ENCODE measurements around the gene SLC12A3.

SLC12A3 gene

DNA sequence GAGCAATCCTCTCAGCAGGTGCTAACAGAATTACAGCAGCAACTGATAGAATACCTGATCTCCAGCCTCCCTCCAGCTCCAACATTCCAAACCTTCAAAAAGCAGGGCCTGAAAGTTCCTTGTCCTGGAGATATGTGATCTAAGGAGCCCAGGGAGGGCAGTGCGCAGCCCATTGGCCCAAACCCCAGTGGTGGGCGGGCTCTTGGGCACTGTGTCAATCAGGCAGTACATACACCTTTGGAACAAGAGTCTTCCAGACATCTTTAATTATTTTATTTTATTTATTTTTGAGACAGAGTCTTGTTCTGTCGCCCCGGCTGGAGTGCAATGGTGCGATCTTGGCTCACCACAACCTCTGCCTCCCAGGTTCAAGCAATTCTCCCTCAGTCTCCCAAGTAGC is 24.2 kb downstream of the SLC12A3 start:
- no peak for DNase-seq (ENCODE audit: low read depth in 2 of 2)

DNA sequence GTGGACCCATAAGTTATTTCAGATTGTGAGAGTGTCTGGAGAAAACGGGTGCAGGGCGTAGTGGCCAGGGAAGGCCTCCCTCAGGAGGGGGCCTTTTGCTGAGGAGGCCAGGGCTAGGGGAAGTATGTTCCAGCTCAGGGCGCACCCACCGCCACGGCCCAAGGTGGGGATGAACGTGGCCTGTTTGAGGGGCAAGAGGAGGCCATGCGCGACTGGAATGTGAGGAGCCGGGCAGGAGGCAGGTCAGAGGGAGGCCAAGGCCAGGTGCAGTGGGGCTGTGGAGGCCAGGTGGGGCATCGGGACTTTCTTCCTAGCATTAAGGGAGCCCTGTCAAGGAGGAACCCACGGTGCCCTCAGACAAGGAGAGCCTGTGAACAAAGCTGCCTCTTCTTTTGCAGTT is 26.7 kb downstream of the SLC12A3 start:
- no peak for DNase-seq (ENCODE audit: low read depth in 2 of 2)

DNA sequence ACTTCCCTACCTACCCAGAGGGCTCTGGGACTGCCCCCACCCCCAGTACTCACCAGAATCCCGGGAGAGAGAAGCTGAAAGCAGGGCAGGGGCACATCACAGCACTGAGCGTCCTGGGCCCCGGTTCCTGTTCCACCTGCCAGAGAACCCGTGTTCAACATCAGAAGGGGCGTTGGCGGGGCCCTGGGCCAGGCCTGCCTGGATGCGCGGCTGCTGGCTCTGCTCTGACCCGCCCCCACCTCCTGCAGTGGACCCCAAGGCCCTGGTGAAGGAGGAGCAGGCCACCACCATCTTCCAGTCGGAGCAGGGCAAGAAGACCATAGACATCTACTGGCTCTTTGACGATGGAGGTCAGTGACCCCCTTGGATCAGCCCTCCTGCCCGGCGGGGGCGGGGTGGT is 27.7 kb downstream of the SLC12A3 start:
- DNase-seq (ENCODE audit: low read depth in 2 of 2): no peak

DNA sequence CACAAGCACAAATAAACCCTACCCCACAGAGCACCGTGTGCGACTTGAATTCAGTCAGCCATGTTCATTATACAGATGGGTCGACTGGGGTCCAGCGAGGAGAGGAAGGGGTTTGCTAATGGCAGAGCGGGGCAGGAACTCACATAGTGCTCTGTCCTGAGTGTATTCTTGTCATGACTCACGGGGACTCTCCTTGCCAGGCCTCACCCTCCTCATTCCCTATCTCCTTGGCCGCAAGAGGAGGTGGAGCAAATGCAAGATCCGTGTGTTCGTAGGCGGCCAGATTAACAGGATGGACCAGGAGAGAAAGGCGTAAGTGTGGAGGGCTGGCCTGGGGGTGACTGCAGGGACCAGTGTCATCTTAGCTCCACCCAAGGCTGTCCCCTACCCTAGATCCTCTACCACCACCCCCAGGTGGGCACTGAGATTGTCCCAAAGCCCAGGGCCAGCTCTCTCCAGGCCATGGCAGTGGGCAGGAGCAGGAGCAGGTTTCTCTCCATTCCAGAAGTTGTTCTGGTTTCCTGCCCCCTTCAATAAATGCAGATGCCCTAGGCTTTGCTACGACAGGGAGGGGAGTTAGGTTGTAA is 29.4 kb downstream of the SLC12A3 start:
- no peak for DNase-seq (ENCODE audit: low read depth in 2 of 2)

DNA sequence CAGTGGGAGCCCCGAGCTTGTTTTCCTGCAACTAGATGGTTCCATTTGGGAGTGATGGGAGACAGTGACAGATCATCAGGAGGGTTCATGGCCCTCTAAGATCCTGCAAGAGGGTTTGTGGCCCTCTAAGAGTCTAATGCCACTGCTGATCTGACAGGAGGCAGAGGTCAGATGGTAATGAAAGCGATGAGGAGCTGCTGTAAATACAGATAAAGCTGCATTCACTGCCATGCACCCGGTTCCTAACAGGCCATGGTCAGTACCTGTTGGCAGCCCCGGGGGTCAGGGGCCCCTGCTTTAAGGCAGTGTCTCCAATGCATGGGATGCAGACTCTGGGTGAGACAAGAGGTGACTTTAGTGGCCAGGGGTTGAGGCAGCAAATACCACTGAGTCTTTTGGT is 30.8 kb downstream of the SLC12A3 start:
- no peak for DNase-seq (ENCODE audit: low read depth in 2 of 2)

DNA sequence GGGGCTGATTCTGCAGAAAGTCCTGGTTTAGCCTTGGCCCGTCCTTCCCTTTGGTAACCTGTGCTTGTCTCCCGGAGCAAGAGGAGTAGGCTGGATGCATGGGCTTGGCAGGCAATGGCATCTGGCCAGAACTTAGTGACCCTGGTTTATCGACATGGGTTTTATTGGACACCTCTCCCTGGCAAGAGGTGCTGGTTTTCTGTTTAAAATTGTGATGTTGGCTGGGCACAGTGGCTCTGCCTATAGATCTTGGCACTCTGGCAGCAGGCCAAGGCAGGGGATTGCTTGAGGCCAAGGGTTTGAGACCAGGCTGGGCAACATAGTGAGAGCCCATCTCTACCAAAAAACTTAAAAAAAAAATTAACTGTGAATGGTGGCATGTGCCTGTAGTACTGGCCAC is 31.2 kb downstream of the SLC12A3 start:
- DNase-seq (ENCODE audit: low read depth in 2 of 2): no peak

DNA sequence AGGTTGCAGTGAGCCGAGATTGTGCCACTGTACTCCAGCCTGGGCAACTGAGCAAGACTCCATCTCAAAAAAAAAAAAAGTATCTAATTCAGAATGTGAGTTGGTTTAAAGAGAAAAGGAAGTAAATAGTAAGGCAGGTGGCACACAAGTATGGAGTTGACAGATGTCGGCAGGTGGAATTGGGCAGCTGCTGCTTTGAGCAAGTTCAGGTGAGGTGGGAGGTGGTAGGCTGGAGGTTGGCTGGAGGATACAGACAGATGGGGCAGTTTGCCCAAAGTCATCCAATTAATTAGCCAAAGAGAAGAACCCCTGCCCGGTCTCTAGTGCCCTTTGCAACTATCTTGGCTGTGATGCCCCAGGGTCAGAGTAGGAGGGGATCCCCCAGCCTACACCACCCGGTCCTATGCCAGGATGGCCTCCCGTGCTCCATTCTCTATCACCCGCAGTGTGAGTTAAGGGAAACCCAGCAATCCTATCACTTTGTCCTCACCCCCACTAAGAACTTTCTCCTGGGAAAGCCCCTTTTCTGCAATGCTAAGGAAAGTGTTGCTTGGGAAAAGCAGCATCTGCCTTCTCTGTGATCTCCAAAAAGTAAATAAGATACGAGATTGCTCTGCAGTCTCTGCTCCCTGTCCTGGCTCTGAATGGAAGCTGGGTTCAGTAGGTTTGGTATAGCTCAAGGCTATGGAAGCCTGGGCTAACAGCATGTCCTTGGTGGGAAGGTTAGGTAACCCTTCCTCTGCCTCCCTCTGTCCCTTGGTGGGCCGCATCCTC is 32.2 kb downstream of the SLC12A3 start:
- no peak for DNase-seq (ENCODE audit: low read depth in 2 of 2)

DNA sequence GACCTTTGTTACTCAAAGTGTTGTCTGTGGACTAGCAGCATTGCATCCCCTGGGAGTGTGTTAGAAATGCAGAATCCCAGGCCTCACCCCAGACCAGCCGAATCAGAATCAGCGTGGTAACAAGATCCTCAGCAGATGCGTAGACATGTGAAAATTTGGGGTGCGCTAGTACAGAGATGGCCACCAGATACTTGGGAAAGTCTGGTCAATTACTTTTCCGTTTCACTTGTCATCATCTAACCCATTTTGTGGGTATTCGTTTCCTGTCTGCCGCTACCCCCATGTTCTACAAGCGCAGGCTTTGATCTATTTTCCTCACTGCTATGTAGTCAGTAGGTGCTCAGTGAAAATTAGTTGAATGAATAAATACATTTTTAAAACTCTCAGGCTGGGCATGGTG is 33.8 kb downstream of the SLC12A3 start:
- no peak for DNase-seq (ENCODE audit: low read depth in 2 of 2)

DNA sequence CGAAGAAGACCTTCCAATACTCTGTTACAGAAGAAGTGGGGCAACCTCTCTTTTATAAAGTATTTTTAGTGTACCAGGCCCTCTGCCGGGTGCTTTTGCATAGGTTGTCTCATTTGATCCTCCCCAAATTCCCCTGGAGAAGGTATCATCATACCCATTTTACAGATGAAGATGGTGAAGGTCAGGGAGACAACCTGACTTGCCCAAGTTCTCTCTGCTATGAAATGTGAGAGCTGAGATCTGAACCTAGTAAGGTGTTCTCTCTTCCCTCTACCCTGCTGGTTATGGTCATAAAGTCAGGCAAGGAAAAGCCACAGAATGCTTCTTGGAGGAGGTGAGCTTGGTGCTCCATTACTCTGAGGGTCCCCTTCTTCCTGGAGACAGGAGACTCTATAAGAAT is 38.9 kb downstream of the SLC12A3 start:
- no peak for DNase-seq (ENCODE audit: low read depth in 2 of 2)

DNA sequence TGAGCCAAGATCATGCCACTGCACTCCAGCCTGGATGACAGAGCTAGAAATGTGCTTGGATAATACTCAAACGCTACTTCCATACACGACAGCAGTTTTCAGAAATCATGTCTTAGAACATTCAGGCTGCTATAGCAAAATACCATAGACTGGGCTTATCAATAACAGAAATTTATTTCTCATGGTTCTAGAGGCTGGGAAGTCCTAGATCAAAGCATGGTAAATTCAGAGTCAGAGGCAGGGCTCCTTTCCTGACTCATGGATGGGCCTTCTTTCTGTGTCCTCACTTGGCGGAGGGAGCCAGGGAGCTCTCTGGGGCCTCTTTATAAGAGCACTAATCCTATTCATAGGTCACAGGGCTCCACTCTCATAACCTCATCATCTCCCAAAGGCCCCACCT is 42.4 kb downstream of the SLC12A3 start:
- no peak for DNase-seq (ENCODE audit: low read depth in 2 of 2)

DNA sequence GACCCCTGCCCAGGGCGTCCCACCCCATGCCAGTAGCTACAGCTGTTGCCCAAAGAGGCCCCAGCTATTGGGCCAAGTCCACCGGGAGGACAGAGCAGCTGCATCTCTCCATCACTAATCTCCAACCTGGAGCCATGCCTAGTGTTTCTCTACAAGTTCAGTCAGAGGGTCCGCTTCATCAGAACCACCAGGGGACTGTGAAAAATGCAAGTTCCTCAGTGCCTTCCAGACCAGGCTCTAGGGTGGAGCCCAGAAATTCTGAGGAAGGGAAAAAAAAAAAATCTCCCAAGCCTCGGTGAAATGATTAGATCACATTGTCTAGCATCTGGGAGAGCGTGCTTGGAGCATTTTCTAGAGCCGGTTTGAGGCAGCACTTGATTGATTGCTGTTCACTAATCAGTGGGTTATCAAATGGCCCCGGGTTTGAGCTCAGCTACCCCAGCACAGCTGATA is 44.5 kb downstream of the SLC12A3 start:
- no peak for DNase-seq (ENCODE audit: low read depth in 2 of 2)

DNA sequence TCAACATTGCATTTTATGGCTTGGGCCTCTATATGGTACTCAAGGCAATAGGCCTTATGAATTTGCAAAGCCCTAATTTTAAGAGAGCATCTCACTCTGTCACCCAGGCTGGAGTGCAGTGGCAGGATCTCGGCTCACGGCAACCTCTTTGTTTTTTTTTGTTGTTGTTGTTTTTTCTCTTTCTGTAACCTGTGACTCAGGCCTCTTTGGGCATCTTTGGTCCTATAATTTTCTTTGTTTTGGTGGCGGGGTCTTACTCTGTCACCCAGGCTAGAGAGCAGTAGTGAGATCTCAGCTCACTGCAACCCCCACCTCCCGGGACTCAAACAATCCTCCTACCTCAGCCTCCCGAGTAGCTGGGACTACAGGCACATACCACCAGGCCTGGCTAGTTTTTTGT is 45.1 kb downstream of the SLC12A3 start:
- no peak for DNase-seq (ENCODE audit: low read depth in 2 of 2)

DNA sequence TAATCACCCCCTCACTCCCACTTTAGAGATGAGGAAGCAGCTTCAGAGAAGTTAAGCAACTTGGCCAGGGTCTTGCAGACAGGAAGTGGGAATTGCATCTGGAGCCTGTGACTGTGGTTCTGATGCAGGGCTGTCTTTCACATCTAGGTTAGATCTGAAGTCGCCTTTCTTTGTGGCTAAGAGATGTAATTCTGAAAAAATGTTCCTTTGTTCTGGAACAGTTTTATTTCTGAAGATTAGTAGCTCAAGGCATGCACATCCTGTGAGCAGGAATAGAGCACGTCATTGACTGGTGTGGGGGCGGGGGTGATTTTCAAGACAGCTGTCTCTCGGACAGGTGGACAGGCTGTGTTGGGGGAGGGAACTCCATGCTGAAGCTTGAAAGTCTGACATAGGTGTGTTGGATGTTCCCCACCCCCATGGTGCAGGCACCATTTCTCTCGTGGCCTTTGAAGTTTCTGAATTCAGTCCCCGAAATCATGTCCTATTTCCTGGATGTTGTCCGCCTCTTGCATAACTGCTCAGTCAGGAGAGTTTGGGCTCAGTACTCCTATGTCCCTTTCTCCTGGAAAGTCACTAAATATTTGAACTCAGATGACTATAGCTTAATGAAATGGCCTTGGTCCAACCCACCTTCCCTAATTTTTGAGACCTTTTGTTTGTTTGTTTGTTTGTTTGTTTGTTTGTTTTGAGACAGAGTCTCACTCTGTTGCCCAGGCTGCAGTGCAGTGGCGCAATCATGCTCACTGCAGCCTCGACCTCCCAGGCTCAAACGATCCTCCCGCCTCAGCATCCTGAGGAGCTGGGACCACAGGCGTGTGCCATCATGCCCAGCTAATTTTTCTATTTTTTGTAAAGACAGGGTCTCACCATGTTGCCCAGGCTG is 45.9 kb downstream of the SLC12A3 start:
- DNase-seq (ENCODE audit: low read depth in 2 of 2): no peak

DNA sequence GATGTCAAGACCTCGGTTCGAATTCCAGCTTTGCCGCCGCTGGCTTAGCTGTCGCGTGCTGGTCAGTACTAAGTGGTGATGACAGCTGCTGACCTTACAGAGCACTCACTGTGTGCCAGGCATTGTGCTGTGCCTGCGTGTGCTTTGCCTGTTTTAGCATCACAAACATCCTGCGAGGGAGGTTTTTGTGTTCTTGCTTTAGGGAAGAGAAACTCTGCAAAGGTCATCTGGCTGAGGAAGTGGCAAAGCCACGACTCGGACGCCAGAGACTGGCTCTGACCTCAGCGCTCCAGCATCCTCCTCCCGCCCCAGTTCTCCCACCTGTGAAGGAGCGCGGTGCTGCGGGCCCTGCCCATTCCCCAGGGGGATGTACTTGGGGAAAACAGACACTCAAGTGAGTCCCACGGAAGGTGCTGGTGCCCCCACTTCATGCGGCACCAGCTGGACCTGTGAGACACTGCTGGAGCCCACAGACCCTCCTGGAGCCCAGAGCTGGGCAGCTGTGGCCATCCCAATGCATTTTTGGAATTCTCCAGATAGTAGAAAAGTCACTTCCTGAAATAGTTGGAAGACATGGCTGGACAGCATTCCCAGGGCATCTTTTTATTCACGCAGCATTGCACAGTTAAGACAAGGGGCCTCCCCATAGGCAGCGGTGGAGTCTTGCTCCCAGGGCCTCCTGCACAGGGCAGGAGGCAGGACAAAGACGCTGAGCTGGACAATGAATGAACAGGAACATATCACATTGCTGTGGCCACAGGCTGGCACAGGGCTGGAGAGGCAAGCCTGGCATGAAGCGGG is 47.0 kb downstream of the SLC12A3 start:
- no peak for DNase-seq (ENCODE audit: low read depth in 2 of 2)

DNA sequence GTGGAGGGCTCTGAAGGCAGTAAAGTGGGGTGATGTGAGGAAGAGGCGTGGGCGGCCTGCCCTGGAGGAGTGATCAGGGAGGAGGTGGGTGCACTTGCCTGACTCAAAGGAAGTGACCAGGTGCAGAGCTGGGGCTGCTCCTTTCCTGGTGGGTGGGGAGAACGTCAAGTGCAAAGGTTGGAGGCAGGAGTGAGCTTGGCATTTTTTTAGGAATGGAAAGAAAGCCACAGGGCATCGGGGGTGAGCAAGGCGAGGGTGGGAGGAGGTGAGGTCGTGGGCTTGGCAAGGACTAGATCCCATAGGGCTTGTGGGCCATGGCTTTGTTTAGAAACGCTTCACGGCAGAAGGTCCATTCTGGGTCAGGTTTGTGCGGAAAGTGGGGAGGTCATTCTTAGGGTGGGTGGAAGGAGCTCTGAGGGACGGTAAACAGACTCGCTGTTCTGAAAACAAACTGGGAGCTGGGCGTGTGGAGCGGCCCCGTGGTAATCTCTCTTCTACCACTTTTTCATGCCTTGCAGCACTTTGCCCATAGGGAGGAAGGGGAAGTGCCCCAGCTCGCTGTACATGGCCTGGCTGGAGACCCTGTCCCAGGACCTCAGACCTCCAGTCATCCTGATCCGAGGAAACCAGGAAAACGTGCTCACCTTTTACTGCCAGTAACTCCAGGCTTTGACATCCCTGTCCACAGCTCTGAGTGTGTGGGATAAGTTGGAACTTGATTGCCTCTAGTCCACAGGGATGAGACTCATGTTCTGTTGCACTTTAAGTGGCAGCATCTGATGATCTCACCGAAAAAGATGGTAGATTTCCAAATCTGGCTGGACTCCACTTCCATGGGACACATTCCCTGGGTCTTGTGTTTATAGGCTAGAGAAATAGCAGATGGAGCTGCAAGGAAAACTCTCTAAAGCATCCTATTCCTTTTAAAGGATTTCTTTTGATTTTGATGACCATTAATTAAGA is 48.0 kb downstream of the SLC12A3 start:
- no peak for DNase-seq (ENCODE audit: low read depth in 2 of 2)

DNA sequence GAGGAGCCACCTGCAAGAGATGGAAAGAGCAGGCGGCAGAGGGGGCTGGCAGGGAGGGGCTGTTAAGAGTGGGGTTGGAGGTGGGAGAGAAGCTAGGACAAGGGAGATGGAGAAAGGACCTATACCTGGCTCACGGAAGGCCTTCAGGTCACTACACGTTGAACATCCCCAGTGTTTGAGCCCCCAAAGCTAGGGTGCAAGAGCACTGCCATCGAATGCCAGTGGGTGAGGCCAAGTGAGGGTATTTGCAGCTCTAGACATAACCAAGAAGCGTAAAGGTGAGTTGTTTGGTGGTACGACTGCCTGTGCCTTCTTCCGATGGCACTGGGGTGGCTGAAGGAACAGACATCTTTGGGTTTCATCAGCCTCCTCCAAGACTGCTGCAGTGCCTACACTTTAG is 49.9 kb downstream of the SLC12A3 start:
- no peak for DNase-seq (ENCODE audit: low read depth in 2 of 2)

DNA sequence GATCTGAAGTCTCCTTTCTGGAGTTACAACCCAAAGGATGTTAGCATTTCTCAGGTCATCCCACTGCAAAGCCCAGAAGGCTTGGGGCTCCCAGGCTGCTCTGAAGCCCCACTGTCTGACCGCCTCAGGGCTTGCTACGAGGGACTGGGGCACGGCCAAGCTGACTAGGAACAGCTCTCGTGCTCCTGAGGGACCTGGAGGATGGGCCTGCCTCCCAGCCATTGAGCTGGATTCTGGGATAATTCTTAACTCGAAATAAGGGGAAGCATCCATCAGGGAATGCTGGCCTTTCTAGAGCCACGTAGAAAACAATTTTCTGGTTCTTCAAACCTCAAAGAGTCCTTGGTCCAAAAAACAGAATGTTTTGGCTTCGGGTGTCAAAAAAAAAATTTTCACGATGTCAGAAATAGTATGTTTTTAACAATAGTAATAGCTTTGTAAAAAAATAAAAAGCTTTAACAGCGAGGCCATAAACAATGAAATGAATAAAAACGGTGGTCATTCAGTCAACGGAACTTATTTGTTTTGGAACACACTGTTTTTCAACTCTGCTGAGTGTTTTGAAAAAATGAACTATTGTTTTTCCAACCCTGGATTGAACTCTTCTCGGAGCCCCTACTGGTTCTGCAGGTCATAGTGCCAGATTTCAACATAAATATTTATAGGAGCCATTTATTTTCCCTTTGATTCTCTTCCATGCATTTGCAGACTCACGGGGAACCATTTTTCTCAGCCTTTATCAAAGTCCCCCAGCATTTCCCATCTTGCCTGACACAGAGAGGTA is 50.5 kb downstream of the SLC12A3 start:
- DNase-seq (ENCODE audit: low read depth in 2 of 2): no peak

DNA sequence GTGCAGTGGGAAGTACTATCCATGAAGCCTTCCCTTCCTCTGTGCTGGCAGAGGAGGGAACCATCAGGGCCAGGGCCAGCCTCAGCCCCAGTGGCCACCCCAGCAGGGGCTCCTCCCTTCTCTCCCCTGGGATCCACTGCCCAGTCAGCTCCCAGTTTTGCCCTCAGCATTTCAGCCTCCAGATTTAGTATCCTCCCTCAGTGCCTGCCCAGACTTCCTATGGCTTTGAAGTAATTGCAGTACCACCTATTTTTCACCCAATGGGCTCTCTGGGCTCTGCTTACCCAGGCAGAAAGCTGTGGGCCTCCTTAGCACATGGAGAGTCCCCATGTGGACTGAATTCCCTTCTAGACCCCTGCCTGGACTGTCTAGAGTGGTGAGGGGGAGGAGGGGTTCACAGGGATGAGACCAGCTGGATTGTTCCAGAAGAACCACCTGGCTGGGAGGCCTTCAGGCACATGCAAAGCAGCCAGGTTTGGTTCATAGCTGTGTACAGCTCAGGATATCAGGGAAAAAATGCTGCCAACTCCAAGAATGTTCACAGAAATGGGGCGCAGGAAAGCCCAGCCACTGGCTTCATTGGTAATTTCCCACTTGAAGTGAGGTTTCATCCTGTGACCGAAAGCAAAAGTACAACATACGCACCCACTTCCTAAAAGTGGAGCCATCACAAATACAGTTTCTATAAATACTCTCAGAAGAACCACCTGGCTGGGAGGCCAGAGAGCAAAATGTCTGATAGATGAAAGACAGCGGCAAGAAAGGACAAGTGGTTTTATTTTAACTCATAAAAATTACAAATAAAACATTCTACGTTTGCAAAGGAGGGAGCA is 51.8 kb downstream of the SLC12A3 start:
- peak in 1 of 2 donors; percentile 5 for DNase-seq (ENCODE audit: low read depth in 2 of 2)

DNA sequence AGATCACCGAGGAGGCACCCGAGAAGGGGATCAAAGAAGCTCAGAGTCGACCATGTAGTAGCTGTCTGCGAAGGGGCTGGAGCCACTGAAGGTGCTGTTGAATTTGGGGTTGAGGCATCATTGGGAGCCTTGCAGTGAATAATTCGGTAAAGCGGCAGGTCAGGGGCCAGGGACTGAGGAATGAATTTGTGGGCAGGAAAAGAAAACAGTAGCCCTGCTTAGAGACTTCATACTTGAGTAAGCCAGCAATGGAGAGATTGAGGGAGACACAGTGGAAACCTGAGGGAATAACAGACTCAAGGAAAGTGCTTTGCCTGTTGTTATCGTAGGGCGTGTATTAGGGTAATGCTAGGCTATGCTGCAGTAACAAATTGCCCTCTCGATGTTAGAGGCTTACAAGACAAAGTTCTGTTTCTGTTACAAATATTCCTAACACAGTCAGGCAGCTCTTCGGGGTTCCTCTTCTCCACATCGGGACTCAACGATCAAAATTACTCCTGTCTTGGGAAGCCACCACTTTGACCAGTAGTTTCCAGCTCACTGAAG is 53.5 kb downstream of the SLC12A3 start:
- no peak for DNase-seq (ENCODE audit: low read depth in 2 of 2)
